Cortex of kidney (tissue), 1 donor: ENCODE results near the gene VWA5B1.
"Not testable (repeated sequence)": the region's sequence is repeated elsewhere in the genome, so short reads cannot be mapped to it uniquely, and the experiment has no call there.

Experiments used
- DNase-seq: peaks from one replicate; lab custom pipeline; 2025; lab: John Stamatoyannopoulos, UW

The VWA5B1 gene

GRCh38 chr1:20280906-20281305, 9.8 kb upstream of the VWA5B1 start:
- no peak for DNase-seq

- DNase-seq, result no peak
Observed at GRCh38 chr1:20281801-20282200, 8.9 kb upstream of the VWA5B1 start.

GRCh38 chr1:20282533-20282932, 8.1 kb upstream of the VWA5B1 start:
- DNase-seq, result no peak

DNA sequence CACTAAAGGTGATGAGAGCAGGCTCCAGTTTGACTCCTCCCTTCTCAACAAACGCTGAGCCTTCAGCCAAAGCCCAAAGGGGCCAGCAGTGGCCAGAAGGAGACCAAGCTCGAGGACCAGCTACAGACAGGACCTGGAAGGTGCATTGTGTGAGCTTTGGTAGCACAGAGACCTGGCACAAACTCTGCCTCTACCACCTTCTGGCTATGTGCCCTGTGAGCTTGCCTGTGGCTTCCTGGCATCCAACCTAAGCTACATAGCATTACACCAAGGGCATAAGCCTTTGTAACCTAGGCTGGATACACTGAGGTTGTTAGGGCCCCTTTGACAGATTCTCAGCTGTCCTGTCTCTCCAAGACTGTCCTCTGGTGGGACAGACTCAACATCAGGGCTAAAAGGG, 6.6 kb upstream of the VWA5B1 start:
- DNase-seq, result no peak

GRCh38 chr1:20284625-20285024, 6.0 kb upstream of the VWA5B1 start:
- DNase-seq, result no peak

DNA sequence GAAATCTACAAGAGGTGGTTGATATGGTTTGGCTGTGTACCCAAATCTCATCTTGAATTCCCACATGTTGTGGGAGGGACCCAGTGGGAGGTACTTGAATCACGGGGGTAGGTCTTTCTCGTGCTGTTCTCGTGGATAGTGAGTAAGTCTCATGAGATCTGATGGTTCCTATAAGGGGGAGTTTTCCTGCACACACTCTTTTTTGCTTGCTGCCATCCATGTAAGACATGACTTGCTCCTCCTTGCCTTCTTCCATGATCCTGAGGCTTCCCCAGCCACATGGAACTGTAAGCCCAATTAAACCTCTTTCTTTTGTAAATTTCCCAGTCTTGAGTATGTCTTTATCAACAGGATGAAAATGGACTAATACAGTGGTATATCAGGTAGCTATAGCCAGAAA, 5.2 kb upstream of the VWA5B1 start:
- no peak for DNase-seq

DNA sequence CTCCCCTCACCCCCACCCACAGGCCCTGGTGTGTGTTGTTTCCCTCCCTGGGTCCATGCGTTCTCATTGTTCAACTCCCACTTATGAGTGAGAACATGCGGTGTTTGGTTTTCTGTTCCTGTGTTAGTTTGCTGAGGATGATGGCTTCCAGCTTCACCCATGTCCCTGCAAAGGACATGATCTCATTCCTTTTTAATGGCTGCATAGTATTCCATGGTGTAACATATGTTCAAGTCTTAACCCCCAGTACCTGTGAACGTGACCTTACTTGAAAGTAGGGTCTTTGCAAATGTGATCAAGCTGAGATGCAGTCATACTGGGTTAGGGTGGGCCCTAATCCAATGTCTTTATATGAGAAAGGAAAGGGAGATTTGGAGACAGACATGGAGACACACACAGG, 3.0 kb upstream of the VWA5B1 start:
- not testable (repeated sequence) for DNase-seq

DNA sequence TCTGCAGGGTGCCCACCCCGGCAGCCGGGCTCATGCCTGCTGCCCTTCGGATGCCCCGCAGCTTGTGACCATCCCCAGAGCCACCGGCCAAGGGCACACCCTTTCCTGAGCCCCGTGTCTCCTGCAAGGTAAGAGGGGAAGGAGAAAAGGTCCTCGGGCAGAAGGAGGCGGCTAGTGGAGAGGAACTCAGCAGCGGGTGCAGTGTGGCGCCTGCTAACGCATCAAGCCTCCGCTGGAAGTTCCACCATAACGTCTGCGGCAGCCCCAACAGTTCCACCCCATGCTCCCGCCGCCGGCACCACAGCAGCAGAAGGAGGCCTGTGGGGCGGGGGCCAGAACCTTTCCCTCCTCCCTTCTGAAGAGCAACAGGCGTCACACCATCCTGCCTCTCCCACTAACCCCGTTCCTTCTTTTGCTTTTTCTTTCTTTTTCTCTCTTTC, 990 bp downstream of the VWA5B1 start:
- DNase-seq, result no peak

DNA sequence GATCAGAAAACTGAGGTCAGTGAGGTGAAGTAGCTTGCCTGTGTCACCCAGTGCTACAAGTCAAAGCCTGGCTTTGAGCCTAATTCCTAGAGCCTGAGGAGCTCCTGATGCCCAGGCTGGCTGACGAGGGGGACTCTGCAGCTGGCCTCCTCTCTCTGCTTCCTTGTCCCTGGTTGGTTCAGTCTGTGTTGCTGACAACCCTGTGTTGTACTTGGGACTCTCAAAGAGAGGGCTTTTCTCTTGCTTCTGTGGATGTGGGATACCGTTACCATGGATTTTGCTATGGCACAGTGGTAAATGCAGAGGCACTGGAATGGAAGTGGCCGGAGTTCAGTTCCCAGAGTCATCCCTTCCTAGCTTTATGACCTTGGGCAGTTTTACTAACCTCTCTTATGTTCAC, 8.0 kb downstream of the VWA5B1 start:
- no peak for DNase-seq

DNA sequence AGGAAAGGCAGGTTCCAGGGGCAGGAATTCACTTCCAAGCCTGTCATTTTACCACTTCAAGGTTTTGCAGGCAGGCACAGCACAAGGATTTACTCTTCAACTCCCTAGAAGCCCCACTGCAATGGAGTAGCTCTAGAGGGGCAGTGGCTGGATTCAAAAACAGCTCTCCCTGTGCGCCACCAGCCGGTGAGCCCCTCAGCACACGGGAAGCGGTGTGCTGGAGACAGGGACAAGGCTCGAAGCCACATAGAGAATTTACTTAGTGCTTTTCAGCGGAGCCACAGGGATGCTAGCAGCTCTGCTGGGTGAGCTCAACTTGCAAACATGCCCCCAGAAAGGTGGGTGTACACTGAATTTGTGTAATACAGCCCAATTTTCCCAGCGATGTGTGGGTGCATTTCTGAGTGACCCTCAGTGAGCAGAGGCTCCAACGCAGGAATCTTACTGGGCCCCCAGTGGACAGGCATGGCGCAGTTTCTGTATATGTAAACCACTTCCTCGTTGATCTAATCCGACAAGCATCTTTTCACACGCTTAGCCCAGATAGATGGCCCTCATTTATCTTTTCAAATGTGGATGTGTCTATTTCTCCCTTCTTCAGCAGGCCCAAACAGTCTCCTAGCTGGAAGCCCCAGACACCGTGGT, 10.9 kb downstream of the VWA5B1 start:
- no peak for DNase-seq

DNA sequence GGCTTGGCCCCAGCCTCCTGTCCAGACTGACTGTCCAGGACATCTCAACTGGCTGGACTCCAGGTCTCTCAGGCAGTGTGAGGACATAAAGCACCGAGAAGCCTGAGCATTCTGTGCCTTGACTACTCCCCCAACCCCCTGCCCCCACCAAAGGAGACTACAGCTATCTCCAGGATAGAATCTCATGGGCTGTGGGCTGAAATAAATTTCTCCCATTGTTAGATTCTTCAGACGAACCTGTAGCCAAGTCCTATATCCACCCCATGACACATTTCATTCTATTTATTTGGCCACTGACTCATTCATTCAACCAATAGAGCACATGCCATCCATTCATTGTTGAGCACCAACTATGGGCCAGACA, 11.4 kb downstream of the VWA5B1 start:
- no peak for DNase-seq

DNA sequence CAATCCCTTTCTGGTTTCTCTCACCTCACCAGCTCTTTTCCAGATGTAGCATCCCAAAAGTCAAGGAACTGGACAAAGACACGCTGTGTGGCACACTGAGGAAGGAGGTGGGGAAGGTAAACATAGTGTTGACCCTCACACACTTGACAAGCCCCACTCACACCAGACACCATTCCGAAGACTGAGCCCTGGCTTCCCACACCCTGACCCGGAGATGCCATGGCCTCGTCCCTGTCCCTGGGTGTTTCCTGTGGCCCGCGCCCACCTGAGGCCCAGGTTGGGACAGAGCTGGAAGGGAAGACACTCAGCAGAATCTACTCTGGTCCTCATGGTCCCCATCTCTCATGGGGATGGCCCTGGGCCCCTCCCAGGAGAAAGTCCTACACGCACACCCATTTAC, 16.4 kb downstream of the VWA5B1 start:
- DNase-seq, result no peak

DNA sequence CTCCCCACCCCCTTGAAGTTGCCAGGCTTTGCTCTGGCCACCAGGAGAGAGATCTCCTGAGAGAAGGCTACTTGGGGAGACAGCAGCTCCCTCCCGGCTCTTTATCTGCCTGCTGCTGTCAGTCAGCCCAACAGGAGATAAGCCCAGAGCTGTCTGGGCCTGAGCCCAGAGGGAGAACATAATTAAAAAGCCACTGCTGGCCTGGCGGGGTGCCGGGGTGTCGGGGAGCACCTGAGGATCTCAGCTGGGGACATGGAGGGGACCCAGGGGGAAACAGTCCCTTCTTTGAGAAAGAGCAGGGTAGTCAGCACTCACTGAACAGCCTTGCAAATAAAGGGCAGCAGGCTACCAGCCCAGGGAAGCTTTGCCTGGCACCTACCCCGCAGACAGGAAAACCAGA, 17.9 kb downstream of the VWA5B1 start:
- DNase-seq, result no peak

GRCh38 chr1:20311289-20311688, 20.6 kb downstream of the VWA5B1 start:
- no peak for DNase-seq

- no peak for DNase-seq
Observed at GRCh38 chr1:20312310-20312709, 21.6 kb downstream of the VWA5B1 start.

DNA sequence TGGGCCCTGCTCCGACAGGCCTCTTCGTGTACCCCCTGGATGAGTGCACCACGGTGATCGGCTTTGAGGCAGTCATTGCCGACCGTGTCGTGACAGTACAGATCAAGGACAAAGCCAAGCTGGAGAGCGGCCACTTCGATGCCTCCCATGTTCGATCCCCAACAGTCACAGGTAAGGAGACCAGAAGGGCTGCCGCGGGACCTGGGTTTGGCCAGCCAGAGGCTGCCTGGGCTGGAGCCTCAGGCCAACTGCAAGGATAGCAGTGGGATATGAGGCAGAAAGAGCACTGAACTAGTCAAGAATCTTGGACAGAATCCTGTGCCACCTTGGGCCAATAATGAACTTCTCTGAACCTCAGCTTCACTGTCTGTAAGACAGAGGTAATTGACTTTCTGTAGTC, 22.1 kb downstream of the VWA5B1 start:
- DNase-seq, result no peak

DNA sequence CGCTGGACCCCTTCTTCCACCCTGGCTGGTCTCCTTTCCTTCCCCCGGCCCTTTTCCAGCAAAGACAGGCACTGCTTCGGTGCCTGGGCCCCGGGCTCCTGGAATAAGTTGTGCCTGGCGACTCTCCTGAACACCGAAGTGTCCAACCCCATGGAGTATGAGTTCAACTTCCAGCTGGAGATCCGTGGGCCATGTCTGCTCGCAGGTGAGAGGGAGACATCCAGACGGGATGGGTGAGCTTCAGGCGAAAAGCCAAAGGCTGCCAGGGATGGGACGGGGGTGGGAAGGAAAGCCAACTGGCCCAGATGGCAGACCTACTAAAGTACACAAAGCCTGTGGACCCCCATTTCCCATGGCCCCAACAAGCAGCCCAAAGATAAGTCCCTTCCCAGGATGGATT, 26.8 kb downstream of the VWA5B1 start:
- no peak for DNase-seq

DNA sequence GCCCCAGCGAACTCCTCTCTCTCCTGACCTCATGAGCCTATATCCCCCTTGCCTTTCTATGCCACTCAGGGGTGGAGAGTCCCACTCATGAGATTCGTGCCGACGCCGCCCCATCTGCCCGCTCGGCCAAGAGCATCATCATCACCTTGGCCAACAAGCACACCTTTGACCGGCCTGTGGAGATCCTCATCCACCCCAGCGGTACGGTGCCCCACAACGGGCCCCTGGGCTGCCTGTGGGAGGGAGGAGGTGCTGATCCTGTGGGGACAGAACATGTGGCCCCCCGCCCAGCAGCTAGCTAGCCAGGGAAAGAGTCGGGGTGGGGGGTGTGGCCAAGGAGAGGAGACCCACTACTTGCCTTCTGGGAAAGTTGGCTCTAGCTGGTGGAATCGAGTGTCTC, 27.8 kb downstream of the VWA5B1 start:
- DNase-seq, result no peak

- no peak for DNase-seq
Observed at GRCh38 chr1:20318971-20319370, 28.3 kb downstream of the VWA5B1 start.

GRCh38 chr1:20319456-20320220, 29.0 kb downstream of the VWA5B1 start:
- DNase-seq, result no peak

GRCh38 chr1:20320704-20321103, 30.0 kb downstream of the VWA5B1 start:
- DNase-seq, result no peak

- no peak for DNase-seq
Observed at GRCh38 chr1:20321573-20321972, 30.9 kb downstream of the VWA5B1 start.

- no peak for DNase-seq
Observed at GRCh38 chr1:20322081-20322824, 31.6 kb downstream of the VWA5B1 start.
